COLO668 (cell line): ENCODE data around the gene ST7.
"Not testable (repeated sequence)": the region's sequence is repeated elsewhere in the genome, so short reads cannot be mapped to it uniquely, and the experiment has no call there.

Source experiments
- DNase-seq: peaks from one replicate; lab custom pipeline; 2025; ENCODE audit not compliant: unreplicated experiment; lab: John Stamatoyannopoulos, UW

ST7 gene

GRCh38 chr7:116949941-116950801 is 3.1 kb upstream of the ST7 start:
- DNase-seq: no peak

- no peak for DNase-seq
These were observed 2.4 kb upstream of the ST7 start for GRCh38 chr7:116950889-116951351.

- no peak for DNase-seq
These were observed 1.7 kb upstream of the ST7 start for GRCh38 chr7:116951366-116952292.

- DNase-seq: peak; percentile 50
These were observed 498 bp upstream of the ST7 start for GRCh38 chr7:116952635-116953371.

GRCh38 chr7:116953906-116954838 is 871 bp downstream of the ST7 start:
- peak; percentile 63 for DNase-seq

GRCh38 chr7:116955340-116955739 is 2.0 kb downstream of the ST7 start:
- no peak for DNase-seq

GRCh38 chr7:116955801-116956476 is 2.6 kb downstream of the ST7 start:
- DNase-seq: no peak

- no peak for DNase-seq
These were observed 3.1 kb downstream of the ST7 start for GRCh38 chr7:116956477-116956804.

- DNase-seq: no peak
These were observed 4.6 kb downstream of the ST7 start for GRCh38 chr7:116957874-116958273.

- DNase-seq: not testable (repeated sequence)
These were observed 8.8 kb downstream of the ST7 start for GRCh38 chr7:116961966-116962673.

GRCh38 chr7:116963234-116963633 is 9.9 kb downstream of the ST7 start:
- no peak for DNase-seq

- no peak for DNase-seq
These were observed 13.3 kb downstream of the ST7 start for GRCh38 chr7:116966601-116967000.

GRCh38 chr7:116967254-116967922 is 14.1 kb downstream of the ST7 start:
- DNase-seq: no peak

GRCh38 chr7:116967983-116968382 is 14.7 kb downstream of the ST7 start:
- DNase-seq: no peak

- no peak for DNase-seq
These were observed 15.3 kb downstream of the ST7 start for GRCh38 chr7:116968631-116969030.

- DNase-seq: no peak
These were observed 16.1 kb downstream of the ST7 start for GRCh38 chr7:116969371-116969902.

- DNase-seq: no peak
These were observed 17.1 kb downstream of the ST7 start for GRCh38 chr7:116970238-116970910.

- not testable (repeated sequence) for DNase-seq
These were observed 17.9 kb downstream of the ST7 start for GRCh38 chr7:116971153-116971552.
